NCI-H146 treated with DMSO at 0.1 percent for 48 hours (cell line): ENCODE data around the gene NRAS.

Experiments used
- DNase-seq: peaks from one replicate; lab custom pipeline; 2025; ENCODE audit not compliant: unreplicated experiment; lab: John Stamatoyannopoulos, UW

The NRAS gene

DNA sequence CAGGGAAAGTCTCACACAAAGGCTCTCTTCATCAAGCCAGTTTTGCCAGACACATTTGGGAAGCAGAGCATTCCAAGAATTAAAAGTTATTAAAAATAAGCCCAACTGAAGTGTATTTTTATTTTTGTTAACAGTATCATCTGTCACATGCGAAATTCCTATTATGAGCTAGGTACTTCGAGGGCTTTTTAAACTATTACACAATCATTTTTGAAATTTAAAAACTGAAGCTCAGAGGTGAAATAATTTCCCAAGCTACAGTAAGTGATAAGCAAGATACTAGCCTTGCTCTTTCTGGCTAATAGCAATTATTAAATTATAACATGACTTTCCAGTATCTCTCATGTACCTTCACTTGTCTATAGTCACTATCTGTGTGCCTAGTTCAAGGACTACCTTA lies 12.0 kb upstream of the NRAS start:
- no peak for DNase-seq

GRCh38 chr1:114725230-114725629 lies 8.7 kb upstream of the NRAS start:
- DNase-seq = no peak

DNA sequence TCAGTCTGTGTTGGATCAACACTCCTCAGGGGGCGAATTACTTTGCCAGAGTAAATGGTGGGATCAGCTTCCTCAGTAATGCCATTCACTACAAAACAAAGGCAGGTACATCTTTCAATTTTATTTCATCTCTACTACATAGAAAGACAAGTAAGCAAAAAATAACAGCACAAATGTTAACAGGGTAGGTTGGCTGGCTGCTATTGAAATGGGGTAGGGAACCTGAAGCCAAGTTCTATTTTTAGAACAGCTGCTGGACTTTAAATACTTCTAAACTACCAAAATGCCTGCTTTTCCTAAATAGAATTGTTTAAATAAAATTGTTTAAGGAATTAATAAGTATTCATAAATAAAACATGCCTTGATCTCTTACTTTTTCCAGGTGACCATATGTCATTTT lies 7.3 kb upstream of the NRAS start:
- no peak for DNase-seq

GRCh38 chr1:114723457-114723856 lies 6.9 kb upstream of the NRAS start:
- no peak for DNase-seq

DNA sequence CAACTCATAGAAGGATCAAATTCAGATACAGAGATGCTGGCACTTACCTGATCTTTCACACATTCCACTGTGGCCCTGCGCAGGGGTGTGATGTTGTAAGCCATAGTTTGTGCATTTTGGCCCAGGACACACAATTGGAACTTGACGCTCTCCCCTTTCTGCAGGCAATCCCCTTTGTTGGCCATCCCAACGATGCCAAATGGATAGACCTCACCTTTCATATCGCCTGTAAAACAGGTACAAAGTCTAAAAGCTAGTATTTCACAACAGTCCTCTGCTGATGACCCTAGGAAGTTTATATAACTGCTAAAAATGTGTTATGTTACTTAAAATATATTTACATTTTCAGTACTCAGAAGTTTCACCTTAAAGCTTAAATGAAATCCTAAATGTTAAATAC lies 3.9 kb upstream of the NRAS start:
- no peak for DNase-seq

GRCh38 chr1:114719424-114719787 lies 2.8 kb upstream of the NRAS start:
- DNase-seq = no peak

GRCh38 chr1:114718661-114719423 lies 2.3 kb upstream of the NRAS start:
- DNase-seq = no peak

GRCh38 chr1:114715952-114716303 lies 643 bp downstream of the NRAS start:
- DNase-seq = no peak

DNA sequence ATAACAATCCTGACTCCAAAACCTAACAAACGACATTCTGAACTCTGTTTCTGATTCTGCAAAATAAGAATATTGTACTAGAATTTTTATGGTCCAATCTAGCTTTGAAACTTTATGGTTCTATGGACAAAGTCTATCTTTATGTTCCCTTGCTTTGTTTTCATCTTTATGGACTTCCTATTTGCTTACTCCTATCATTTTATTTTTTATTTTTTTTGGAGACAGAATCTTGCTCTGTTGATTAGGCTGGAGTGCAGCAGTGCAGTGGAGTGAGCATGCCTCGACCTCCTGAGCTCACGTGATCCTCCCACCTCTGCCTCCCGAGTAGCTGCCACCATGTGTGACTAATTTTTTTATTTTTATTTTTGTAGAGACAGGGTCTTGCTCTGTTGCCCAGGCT lies 3.6 kb downstream of the NRAS start:
- no peak for DNase-seq

- DNase-seq = no peak
Measured at GRCh38 chr1:114710360-114710759, 6.2 kb downstream of the NRAS start.

DNA sequence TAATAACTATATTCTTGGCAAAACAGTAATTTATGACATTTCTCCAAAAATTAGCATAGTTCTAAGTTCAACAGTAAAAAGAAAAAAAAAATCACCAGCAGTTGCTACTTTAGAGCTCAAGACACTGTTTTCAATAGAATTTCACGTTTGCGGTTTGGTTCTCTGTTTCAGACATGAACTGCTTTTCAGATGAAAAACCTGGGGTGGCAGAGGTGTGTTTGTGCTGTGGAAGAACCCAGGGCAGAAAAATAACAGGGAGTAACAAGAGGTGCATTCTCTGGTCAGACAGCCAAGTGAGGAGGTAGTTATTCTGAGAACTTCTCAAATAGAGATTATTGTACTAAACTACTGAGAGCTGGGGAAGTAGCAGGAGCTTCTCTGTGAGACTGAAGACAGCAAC lies 9.0 kb downstream of the NRAS start:
- no peak for DNase-seq

DNA sequence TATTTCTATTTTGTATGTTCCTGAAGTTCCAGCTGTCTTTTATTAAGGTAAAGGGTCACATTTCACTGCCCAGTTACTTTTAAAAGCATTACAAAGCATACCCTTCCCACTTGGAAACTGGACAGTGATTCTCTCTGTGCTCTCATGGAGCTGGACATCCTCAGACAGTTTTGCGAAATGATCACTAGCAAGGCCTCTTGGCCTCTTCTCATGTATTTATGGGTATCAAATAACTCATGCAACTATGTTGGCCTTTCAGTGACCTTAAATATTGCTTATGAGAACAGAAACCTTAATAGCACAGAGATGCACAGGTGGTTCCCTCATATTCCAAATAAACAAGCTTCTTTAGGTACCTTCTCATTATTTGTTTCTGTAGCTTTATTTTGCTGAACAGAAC lies 13.3 kb downstream of the NRAS start:
- no peak for DNase-seq

DNA sequence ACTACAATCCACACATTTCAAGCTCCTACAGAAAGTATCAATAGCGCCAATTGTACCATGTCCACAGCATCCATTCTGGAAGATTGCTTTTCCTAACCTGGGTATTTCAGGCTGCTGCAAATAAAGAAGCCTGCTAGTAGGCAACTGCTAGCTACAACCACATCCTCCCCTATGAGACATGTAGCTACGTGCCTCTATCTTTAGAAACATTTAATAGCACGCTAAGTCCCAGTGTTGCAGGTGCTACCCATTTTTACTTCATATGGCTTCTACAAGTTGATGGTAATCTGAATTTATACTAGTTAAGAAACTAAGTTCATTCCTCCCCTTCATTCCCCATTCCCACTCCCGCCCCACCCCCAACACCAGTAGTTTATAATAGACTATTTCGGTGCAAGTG lies 13.8 kb downstream of the NRAS start:
- DNase-seq = no peak

DNA sequence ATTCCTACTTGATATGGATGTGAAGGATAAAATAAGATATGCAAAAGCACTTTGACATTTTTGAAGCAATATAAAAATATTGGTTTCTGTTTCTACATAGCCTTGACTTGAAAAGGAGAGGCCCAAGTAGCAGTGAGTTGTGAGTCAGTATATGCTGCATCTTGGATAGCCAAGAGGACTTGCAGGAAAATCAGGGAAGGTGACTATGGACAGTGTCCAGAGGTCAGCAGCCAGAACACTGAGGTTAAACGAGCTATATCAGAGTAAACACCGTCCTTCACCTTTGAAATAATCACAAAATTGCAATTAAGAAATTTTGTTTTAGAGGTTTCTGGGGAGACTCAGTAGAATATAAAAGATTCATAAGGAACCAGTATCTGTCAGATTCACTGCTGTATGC lies 14.6 kb downstream of the NRAS start:
- DNase-seq = no peak

DNA sequence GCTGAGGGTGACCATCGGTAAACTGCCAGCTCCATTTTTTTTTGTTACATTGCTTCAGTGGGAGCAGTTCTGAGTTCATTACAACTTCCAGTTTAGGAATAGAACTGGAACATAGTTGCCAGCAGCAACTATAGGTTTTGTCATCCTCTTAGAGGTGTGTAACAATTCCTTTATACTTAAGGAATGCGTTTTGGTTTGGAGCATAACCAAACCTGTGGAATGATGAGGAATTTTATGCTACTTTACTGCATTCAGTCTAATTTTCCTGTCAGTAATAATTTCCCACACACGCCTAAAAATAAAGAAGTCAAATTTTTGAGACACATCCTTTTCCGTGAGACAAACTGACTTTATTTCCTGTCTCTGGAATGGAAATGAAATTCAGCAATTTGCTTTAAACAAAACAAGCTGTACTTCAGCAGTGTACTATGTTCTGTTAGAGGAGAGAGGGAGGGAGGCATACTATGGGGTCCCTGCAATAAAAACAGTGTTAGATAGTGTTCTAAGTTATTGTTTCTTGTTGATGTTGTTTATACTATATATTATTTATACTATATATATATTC lies 16.5 kb downstream of the NRAS start:
- DNase-seq = no peak

DNA sequence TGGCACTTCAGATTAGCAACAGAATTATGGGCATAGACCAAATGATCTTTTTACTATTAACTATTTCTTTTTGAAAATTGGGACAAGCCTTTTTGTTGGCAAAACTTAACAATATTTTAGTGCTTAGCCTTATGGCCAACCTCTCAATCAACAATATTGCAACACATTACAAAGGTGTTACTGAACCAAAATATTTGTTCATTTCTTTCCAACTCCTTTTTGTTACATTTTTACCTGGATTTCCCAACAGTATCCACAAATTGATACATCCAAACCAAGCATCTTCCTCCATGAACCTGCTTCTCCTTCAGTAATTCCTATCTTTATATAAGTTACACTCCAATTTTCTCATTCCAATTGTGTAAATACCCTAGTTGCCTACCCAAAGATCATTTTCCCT lies 19.8 kb downstream of the NRAS start:
- no peak for DNase-seq

- DNase-seq = no peak
Measured at GRCh38 chr1:114695430-114696058, 21.0 kb downstream of the NRAS start, which contains the start of gene AMPD1. Gene AMPD1 (minus strand): TSS chr1:114695546. CDS start chr1:114695471, 75 bp downstream.

GRCh38 chr1:114694540-114695310 lies 21.8 kb downstream of the NRAS start:
- no peak for DNase-seq

DNA sequence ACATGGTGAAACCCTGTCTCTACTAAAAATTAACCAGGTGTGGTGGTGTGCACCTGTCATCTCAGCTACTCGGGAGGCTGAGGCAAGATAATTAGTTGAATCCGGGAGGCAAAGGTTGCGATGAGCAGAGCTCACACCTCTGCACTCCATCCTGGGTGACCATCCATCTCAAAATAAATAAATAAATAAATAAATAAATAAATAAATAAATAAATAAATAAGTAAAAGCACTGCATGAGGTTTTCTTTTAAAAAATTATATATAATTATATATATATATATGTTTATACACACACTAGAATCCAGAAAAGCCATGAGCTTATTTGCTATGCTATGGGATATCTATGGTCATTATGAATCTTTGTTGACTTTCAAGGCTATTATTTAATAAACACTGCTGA lies 23.6 kb downstream of the NRAS start:
- no peak for DNase-seq

- DNase-seq = no peak
Measured at GRCh38 chr1:114691061-114691460, 25.5 kb downstream of the NRAS start.

- DNase-seq = no peak
Measured at GRCh38 chr1:114690148-114690547, 26.4 kb downstream of the NRAS start.

GRCh38 chr1:114688526-114688925 lies 28.0 kb downstream of the NRAS start:
- no peak for DNase-seq
